Breast epithelium (tissue), 3 donors: ENCODE measurements around the gene CDH4.

ENCODE experiments used
- CTCF ChIP-seq, 3 donors: fragments of 450-650 bp; IDR thresholded peaks; one replicate each; pipeline ENCODE4 v1.5.1; 2016 to 2017; ENCODE audit warnings: antibody characterized with exemption in 3 of 3, mild to moderate bottlenecking in 3 of 3, moderate library complexity in 3 of 3
- POLR2A ChIP-seq: fragments of 450-650 bp; IDR thresholded peaks from one replicate; pipeline ENCODE4 v1.6.1; 2016; ENCODE audit warnings: antibody characterized with exemption, mild to moderate bottlenecking, moderate library complexity
- POLR2AphosphoS5 ChIP-seq, 3 donors: sonication (generic); formaldehyde crosslinking; IDR thresholded peaks; one replicate each; pipeline ENCODE4 v1.6.1; 2017; ENCODE audit warnings: antibody characterized with exemption in 3 of 3

- TF ChIP-seq CTCF (IDR thresholded peaks at IDR 0.05) = no peak
- TF ChIP-seq POLR2A = no peak
- TF ChIP-seq POLR2AphosphoS5 (IDR thresholded peaks at IDR 0.05) = no peak
Measured at GRCh38 chr20:61252601-61253263, 671 bp downstream of the CDH4 start.
